B cell (primary cell): ENCODE data around the gene PMF1. TPM values are rescaled to one million over a fixed set of nuclear protein-coding genes. Genes with fewer than 3 reads are reported as not detected.

Source experiments
- ATAC-seq: fragments of 200-7000 bp; cut with Tn5 transposase; one replicate; pipeline ENCODE4 v1.10.0; 2021; ENCODE audit warnings: low read depth, mild to moderate bottlenecking, moderate number of reproducible peaks, moderate library complexity
- CTCF ChIA-PET: fragments of 350-600 bp; sonication (Branson Sonifier 250); formaldehyde crosslinking; loops from one replicate; lab custom pipeline; 2021; ENCODE audit warnings: antibody characterized with exemption, inconsistent platforms; lab: Charles Lee
- POLR2A ChIA-PET: fragments of 350-600 bp; sonication (Branson Sonifier 250); formaldehyde crosslinking; loops from one replicate; lab custom pipeline; 2021; ENCODE audit warnings: antibody characterized with exemption; lab: Charles Lee
- DNase-seq: peaks from one replicate; pipeline ENCODE4 v3.0.0; 2013
- H2AFZ ChIP-seq: 2 replicates; pipeline ENCODE4 v1.6.1; 2012; ENCODE audit warnings: mild to moderate bottlenecking, low read depth, low read length; ENCODE audit not compliant: insufficient read depth, poor library complexity, severe bottlenecking
- H3K27ac ChIP-seq, 2 donors: 1 replicate in 1 of 2; 2 replicates in 1 of 2; pipeline ENCODE4 v1.5.1; 2012 to 2013; ENCODE audit warnings: low read length in 2 of 2, mild to moderate bottlenecking in 2 of 2, moderate library complexity in 1 of 2
- H3K27me3 ChIP-seq, 4 experiments: fragments of 200-600 bp in 1 of 4; sonication (generic) in 1 of 4; replicated peaks in 1 of 4; 1 replicate in 2 of 4; 2 replicates in 2 of 4; pipeline versions ENCODE4 v1.6.1 to v1.7.0; 2013 to 2016; ENCODE audit warnings: low read length in 3 of 4, mild to moderate bottlenecking in 2 of 4, mixed read lengths in 1 of 4, moderate library complexity in 1 of 4; ENCODE audit not compliant: insufficient read depth in 4 of 4, control insufficient read depth in 3 of 4; ENCODE audit errors: control extremely low read depth in 1 of 4
- H3K36me3 ChIP-seq, 2 experiments: replicated peaks in 1 of 2; 1 replicate in 1 of 2; 2 replicates in 1 of 2; pipeline versions ENCODE4 v1.6.1 to v1.7.1; 2013; ENCODE audit warnings: low read length in 1 of 2; ENCODE audit not compliant: insufficient read depth in 2 of 2, control insufficient read depth in 1 of 2; ENCODE audit errors: control extremely low read depth in 1 of 2, extremely low read depth in 1 of 2
- H3K4me1 ChIP-seq, 2 donors: fragments of 200-600 bp in 1 of 2; sonication (generic) in 1 of 2; 1 replicate in 1 of 2; 2 replicates in 1 of 2; pipeline versions ENCODE4 v1.5.1 to v1.6.1; 2013 to 2017; ENCODE audit warnings: low read length in 2 of 2; ENCODE audit not compliant: control insufficient read depth in 2 of 2, insufficient read depth in 2 of 2
- H3K4me2 ChIP-seq: replicated peaks from 2 replicates; pipeline ENCODE3; 2012; ENCODE audit warnings: mild to moderate bottlenecking, low read depth, low read length; ENCODE audit not compliant: poor library complexity, severe bottlenecking
- H3K4me3 ChIP-seq, 5 experiments: fragments of 200-600 bp in 1 of 5; sonication (generic) in 1 of 5; 1 replicate in 3 of 5; 2 replicates in 2 of 5; pipeline versions ENCODE4 v1.5.1 to v1.7.0; 2011 to 2016; ENCODE audit warnings: low read length in 4 of 5, mild to moderate bottlenecking in 4 of 5, low read depth in 2 of 5, control low read depth in 1 of 5, moderate library complexity in 1 of 5; ENCODE audit not compliant: insufficient read depth in 1 of 5; ENCODE audit errors: control extremely low read depth in 1 of 5, extremely low read depth in 1 of 5
- H3K79me2 ChIP-seq: fragments of 200-600 bp; sonication (generic); one replicate; pipeline ENCODE4 v1.6.0; 2016; ENCODE audit warnings: low read length; ENCODE audit not compliant: control insufficient read depth, insufficient read depth
- H3K9ac ChIP-seq: fragments of 200-600 bp; sonication (generic); 2 replicates; pipeline ENCODE4 v1.6.1; 2017; ENCODE audit warnings: mild to moderate bottlenecking, low read length, moderate library complexity
- H3K9me3 ChIP-seq, 3 donors: one replicate each; pipeline versions ENCODE4 v1.6.1 to v1.7.1; 2013; ENCODE audit warnings: low read length in 2 of 3; ENCODE audit not compliant: control insufficient read depth in 2 of 3, insufficient read depth in 1 of 3; ENCODE audit errors: control extremely low read depth in 1 of 3
- H4K20me1 ChIP-seq: 2 replicates; pipeline ENCODE4 v1.6.0; 2012; ENCODE audit warnings: mild to moderate bottlenecking, low read length; ENCODE audit not compliant: insufficient read depth, control insufficient read depth, poor library complexity, severe bottlenecking
- H3K27ac Mint-ChIP-seq: one replicate; pipeline ENCODE4 v1.8.0; 2021; ENCODE audit warnings: mixed read lengths
- H3K27me3 Mint-ChIP-seq: one replicate; pipeline ENCODE4 v1.8.0; 2021; ENCODE audit warnings: mixed read lengths
- H3K4me1 Mint-ChIP-seq: one replicate; pipeline ENCODE4 v1.8.0; 2021; ENCODE audit warnings: mixed read lengths
- H3K4me3 Mint-ChIP-seq: one replicate; pipeline ENCODE4 v1.8.0; 2021; ENCODE audit warnings: mixed read lengths
- H3K9me3 Mint-ChIP-seq: one replicate; pipeline ENCODE4 v1.8.0; 2022; ENCODE audit warnings: mixed read lengths; ENCODE audit not compliant: insufficient read depth
- CTCF ChIP-seq: fragments of 200-600 bp; IDR thresholded peaks from one replicate; pipeline ENCODE4 v1.8.0; 2022; ENCODE audit warnings: antibody characterized with exemption, mild to moderate bottlenecking
- EZH2 ChIP-seq: IDR thresholded peaks from 2 replicates; pipeline ENCODE4 v1.6.1; 2012; ENCODE audit warnings: borderline replicate concordance, low read depth, mild to moderate bottlenecking, moderate library complexity, low read length; ENCODE audit not compliant: insufficient read depth, poor library complexity, severe bottlenecking
- whole genome bisulfite sequencing: methylation state at CpG from one replicate; pipeline ENCODE4 v1.1.5; 2013; ENCODE audit warnings: missing lambda C conversion rate; ENCODE audit not compliant: insufficient coverage; 5-methylcytosine and 5-hydroxymethylcytosine counted together
- intact Hi-C: fragments of 100-400 bp; cut with micrococcal nuclease; formaldehyde crosslinking; loops from one replicate; pipeline ENCODE4 v1.10.0; 2022
- polyA plus RNA-seq: library from polyadenylated mRNA; depleted of rRNA; stranded (reverse); fragments of >200 nt; gene quantifications from 2 replicates; pipeline ENCODE4 v1.2.3, GENCODE V29; 2012
- total RNA-seq, 2 donors: library from RNA; stranded (reverse); fragments of 120-200 nt in 1 of 2; gene quantifications; 1 replicate in 1 of 2; 2 replicates in 1 of 2; pipeline versions ENCODE4 v1.2.3 to v1.2.4, GENCODE V29; 2013 to 2022

The PMF1 gene
- total and polyA plus RNA-seq, 2 donors (not counting 1 experiment from before 2014, with no cell fraction given), result 58.3 to 101 TPM

GRCh38 chr1:156204686-156205085, 8.1 kb upstream of the PMF1 start:
- Histone ChIP-seq H3K27me3 (no peaks in the 10 kb centered on the region), H2AFZ (no peak overlapping the region), H3K9me3 (no peaks in the 10 kb centered on the region), H3K27ac (no peak overlapping the region), H3K4me2 (no peak overlapping the region), H3K4me3 (no peak overlapping the region), H3K4me1 (peaks cover 0 to 5% of the 10 kb centered on the region in 2 donors), H3K36me3 (peaks cover 0 to 44% of the 10 kb centered on the region in 2 experiments), H3K9ac (no peak overlapping the region), H3K79me2 (peaks cover 64% of the 10 kb centered on the region), H4K20me1 (peaks cover 13% of the 10 kb centered on the region)
- no peak overlapping the region for H3K4me3 Mint-ChIP-seq
- intact Hi-C loops, result no loop called here
- DNase-seq (no peak), ATAC-seq (no peak)
- H3K27ac Mint-ChIP-seq, result no peak overlapping the region
- WGBS, result 100% methylated on average over 2 of the region's 3 CpGs
- no peaks in the 10 kb centered on the region for H3K9me3 Mint-ChIP-seq
- H3K27me3 Mint-ChIP-seq, result no peaks in the 10 kb centered on the region
- TF ChIP-seq EZH2 (no peak), CTCF (no peak)
- ChIA-PET POLR2A (interaction anchor here (0.7 kb wide), 1 partner anchor 20 kb away, joined by 3 read pairs; no protein-coding TSS in a partner anchor), CTCF (interaction anchor here (1.3 kb wide), 1 partner anchor 59 kb away, joined by 3 read pairs; no protein-coding TSS in a partner anchor)
- H3K4me1 Mint-ChIP-seq, result peaks cover 4% of the 10 kb centered on the region

GRCh38 chr1:156211243-156211642, 1.6 kb upstream of the PMF1 start:
- peak overlapping the region; percentile 38 for H3K27ac Mint-ChIP-seq
- H3K27ac ChIP-seq, result no peak overlapping the region
- peaks cover 25% of the 10 kb centered on the region for H3K4me1 Mint-ChIP-seq
- no peak overlapping the region for H3K4me3 ChIP-seq
- H3K9ac ChIP-seq, result no peak overlapping the region
- ChIA-PET CTCF (interaction anchor here (1.7 to 3.4 kb wide), 2 partner anchors 13 to 15 kb away, joined by 3 to 18 read pairs; no protein-coding TSS in a partner anchor), POLR2A (no interaction called here)
- peaks cover 4% of the 10 kb centered on the region for H4K20me1 ChIP-seq
- no peaks in the 10 kb centered on the region for H3K27me3 ChIP-seq
- TF ChIP-seq EZH2 (no peak), CTCF (no peak)
- no peaks in the 10 kb centered on the region for H3K9me3 ChIP-seq
- WGBS, result 100% methylated on average over 1 of the region's 3 CpGs
- peaks cover 49% of the 10 kb centered on the region for H3K79me2 ChIP-seq
- H2AFZ ChIP-seq, result no peak overlapping the region
- H3K4me3 Mint-ChIP-seq, result peak overlapping the region; percentile 33
- intact Hi-C loops, result loop anchor here (5.0 kb wide), 1 partner anchor 354 kb away; the partner anchor contains the start of genes GON4L and SYT11
- peaks cover 14 to 19% of the 10 kb centered on the region in 2 donors for H3K4me1 ChIP-seq
- DNase-seq (no peak), ATAC-seq (no peak)
- H3K9me3 Mint-ChIP-seq, result no peaks in the 10 kb centered on the region
- no peak overlapping the region for H3K4me2 ChIP-seq
- no peaks in the 10 kb centered on the region for H3K27me3 Mint-ChIP-seq
- peaks cover 0 to 36% of the 10 kb centered on the region in 2 experiments for H3K36me3 ChIP-seq
